CD4-positive, CD25-positive, alpha-beta regulatory T cell (primary cell): ENCODE data around the gene DDX18. TPM values are rescaled to one million over a fixed set of nuclear protein-coding genes. Genes with fewer than 3 reads are reported as not detected.

Experiments used
- ATAC-seq, 2 donors: fragments of 150-1000 bp; cut with Tn5 transposase; one replicate each; pipeline ENCODE4 v1.10.0; 2021; ENCODE audit warnings: low read depth in 2 of 2, moderate number of reproducible peaks in 2 of 2, moderate library complexity in 1 of 2
- DNase-seq, 3 donors: peaks; one replicate each; pipeline versions ENCODE4 v3.0.0 to v3.0.0-alpha.2; 2012 to 2022; ENCODE audit warnings: mixed read lengths in 1 of 3
- H3K27ac ChIP-seq: one replicate; pipeline ENCODE4 v1.7.0; 2013; ENCODE audit warnings: mild to moderate bottlenecking, low read length; ENCODE audit not compliant: insufficient read depth, poor library complexity, severe bottlenecking
- H3K27me3 ChIP-seq: one replicate; pipeline ENCODE4 v1.7.0; 2013; ENCODE audit warnings: low read length; ENCODE audit not compliant: control insufficient read depth, insufficient read depth
- H3K36me3 ChIP-seq: one replicate; pipeline ENCODE4 v1.7.0; 2013; ENCODE audit warnings: mild to moderate bottlenecking, low read length, moderate library complexity; ENCODE audit not compliant: control insufficient read depth, insufficient read depth
- H3K4me1 ChIP-seq: 2 replicates; pipeline ENCODE4 v1.7.0; 2013; ENCODE audit warnings: mild to moderate bottlenecking, low read length; ENCODE audit not compliant: insufficient read depth, control insufficient read depth, poor library complexity, severe bottlenecking
- H3K4me3 ChIP-seq: one replicate; pipeline ENCODE4 v1.7.0; 2013; ENCODE audit warnings: low read depth, mild to moderate bottlenecking, low read length, moderate library complexity
- H3K9me3 ChIP-seq, 2 experiments: 1 replicate in 1 of 2; 2 replicates in 1 of 2; pipeline ENCODE4 v1.7.0; 2013; ENCODE audit warnings: low read length in 2 of 2, mild to moderate bottlenecking in 1 of 2, moderate library complexity in 1 of 2; ENCODE audit not compliant: control insufficient read depth in 2 of 2
- H3K27ac Mint-ChIP-seq, 3 donors: one replicate each; pipeline ENCODE4 v1.8.0; 2020 to 2022; ENCODE audit warnings: mild to moderate bottlenecking in 3 of 3, mixed read lengths in 3 of 3, moderate library complexity in 2 of 3
- H3K27me3 Mint-ChIP-seq: one replicate; pipeline ENCODE4 v1.8.0; 2022; ENCODE audit warnings: mild to moderate bottlenecking, mixed read lengths
- H3K36me3 Mint-ChIP-seq: one replicate; pipeline ENCODE4 v1.8.0; 2020; ENCODE audit warnings: mixed read lengths
- H3K4me1 Mint-ChIP-seq, 4 donors: one replicate each; pipeline ENCODE4 v1.8.0; 2020 to 2022; ENCODE audit warnings: mixed read lengths in 4 of 4, mild to moderate bottlenecking in 1 of 4
- H3K4me3 Mint-ChIP-seq, 4 donors: one replicate each; pipeline ENCODE4 v1.8.0; 2020 to 2022; ENCODE audit warnings: mild to moderate bottlenecking in 4 of 4, mixed read lengths in 4 of 4, moderate library complexity in 3 of 4
- H3K9me3 Mint-ChIP-seq, 7 donors: one replicate each; pipeline ENCODE4 v1.8.0; 2020 to 2022; ENCODE audit warnings: mixed read lengths in 7 of 7, mild to moderate bottlenecking in 3 of 7, moderate library complexity in 2 of 7
- polyA plus RNA-seq, 4 donors: library from polyadenylated mRNA; unstranded; fragments of 300-500 nt; fragmentation: Illumina TruSeq; gene quantifications; one replicate each; pipeline ENCODE4 v1.2.3, GENCODE V29; 2021
- total RNA-seq: library from RNA; stranded (reverse); gene quantifications from one replicate; pipeline ENCODE4 v1.2.3, GENCODE V29; 2022

The DDX18 gene
- total and polyA plus RNA-seq, 5 donors from 2014 or later: 35.6 to 120 (median 39.6) TPM

DNA sequence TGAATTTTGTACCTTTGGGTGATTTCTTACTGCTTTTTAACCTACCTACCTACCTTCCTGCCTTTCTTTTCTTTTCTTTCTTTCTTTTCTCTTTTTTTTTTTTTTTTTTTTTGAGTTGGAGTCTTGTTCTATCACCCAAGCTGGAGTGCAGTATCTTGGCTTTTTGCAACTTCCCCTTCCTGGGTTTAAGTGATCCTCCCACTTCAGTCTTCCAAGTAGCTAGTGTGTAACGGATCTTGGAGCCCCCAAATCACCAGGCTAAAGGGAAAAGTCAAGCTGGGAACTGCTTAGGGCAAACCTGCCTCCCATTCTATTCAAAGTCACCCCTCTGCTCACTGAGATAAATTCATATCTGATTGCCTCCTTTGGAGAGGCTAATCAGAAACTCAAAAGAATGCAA lies 61.3 kb downstream of the DDX18 start:
- H3K27me3 Mint-ChIP-seq: peaks cover 21% of the 10 kb centered on the region
- Histone ChIP-seq H3K4me1 (no peaks in the 10 kb centered on the region), H3K9me3 (no peaks in the 10 kb centered on the region), H3K4me3 (no peak overlapping the region), H3K36me3 (no peaks in the 10 kb centered on the region), H3K27ac (no peak overlapping the region), H3K27me3 (peaks cover 3% of the 10 kb centered on the region)
- no peak for DNase-seq
- H3K36me3 Mint-ChIP-seq: no peaks in the 10 kb centered on the region
- no peaks in the 10 kb centered on the region for H3K4me1 Mint-ChIP-seq
- H3K9me3 Mint-ChIP-seq: peaks cover 0 to 13% (median 2%) of the 10 kb centered on the region in 7 donors
- no peak for ATAC-seq
- H3K27ac Mint-ChIP-seq: no peak overlapping the region
- no peak overlapping the region for H3K4me3 Mint-ChIP-seq

GRCh38 chr2:117879003-117879402 lies 64.5 kb downstream of the DDX18 start:
- Mint-ChIP-seq H3K4me1 (no peaks in the 10 kb centered on the region), H3K27me3 (peaks cover 25% of the 10 kb centered on the region), H3K27ac (no peak overlapping the region), H3K9me3 (peaks cover 0 to 17% (median 7%) of the 10 kb centered on the region in 7 donors), H3K4me3 (no peak overlapping the region), H3K36me3 (no peaks in the 10 kb centered on the region)
- Histone ChIP-seq H3K9me3 (peaks cover 0 to 4% of the 10 kb centered on the region in 2 experiments), H3K4me1 (no peaks in the 10 kb centered on the region), H3K27me3 (peaks cover 3% of the 10 kb centered on the region), H3K4me3 (no peak overlapping the region), H3K36me3 (no peaks in the 10 kb centered on the region), H3K27ac (no peak overlapping the region)
- DNase-seq (no peak), ATAC-seq (no peak)

Other genes starting within 250 kb of the DDX18 start
- 58.9 TPM for gene CCDC93, start 199.4 kb downstream of the DDX18 start, total RNA-seq
- 1 to 10 TPM; 4.6 to 7.9 (median 6.1) TPM for gene CCDC93, start 199.4 kb downstream of the DDX18 start, polyA plus RNA-seq